HG03103 (cell line): ENCODE data around the gene TUBB.
"Not testable (repeated sequence)": the region's sequence is repeated elsewhere in the genome, so short reads cannot be mapped to it uniquely, and the experiment has no call there.

ENCODE experiments used
- ATAC-seq: cut with Tn5 transposase; IDR thresholded peaks from one replicate; pipeline ENCODE4 v1.9.1; 2021; ENCODE audit warnings: low read depth; ENCODE audit not compliant: unreplicated experiment

The TUBB gene

GRCh38 chr6:30717129-30717844, 2.9 kb upstream of the TUBB start, which contains the start of gene MDC1:
MDC1 (minus strand) TSS chr6:30717281; CDS start chr6:30715175, 2,106 bp downstream.
- ATAC-seq, result peak; percentile 57

DNA sequence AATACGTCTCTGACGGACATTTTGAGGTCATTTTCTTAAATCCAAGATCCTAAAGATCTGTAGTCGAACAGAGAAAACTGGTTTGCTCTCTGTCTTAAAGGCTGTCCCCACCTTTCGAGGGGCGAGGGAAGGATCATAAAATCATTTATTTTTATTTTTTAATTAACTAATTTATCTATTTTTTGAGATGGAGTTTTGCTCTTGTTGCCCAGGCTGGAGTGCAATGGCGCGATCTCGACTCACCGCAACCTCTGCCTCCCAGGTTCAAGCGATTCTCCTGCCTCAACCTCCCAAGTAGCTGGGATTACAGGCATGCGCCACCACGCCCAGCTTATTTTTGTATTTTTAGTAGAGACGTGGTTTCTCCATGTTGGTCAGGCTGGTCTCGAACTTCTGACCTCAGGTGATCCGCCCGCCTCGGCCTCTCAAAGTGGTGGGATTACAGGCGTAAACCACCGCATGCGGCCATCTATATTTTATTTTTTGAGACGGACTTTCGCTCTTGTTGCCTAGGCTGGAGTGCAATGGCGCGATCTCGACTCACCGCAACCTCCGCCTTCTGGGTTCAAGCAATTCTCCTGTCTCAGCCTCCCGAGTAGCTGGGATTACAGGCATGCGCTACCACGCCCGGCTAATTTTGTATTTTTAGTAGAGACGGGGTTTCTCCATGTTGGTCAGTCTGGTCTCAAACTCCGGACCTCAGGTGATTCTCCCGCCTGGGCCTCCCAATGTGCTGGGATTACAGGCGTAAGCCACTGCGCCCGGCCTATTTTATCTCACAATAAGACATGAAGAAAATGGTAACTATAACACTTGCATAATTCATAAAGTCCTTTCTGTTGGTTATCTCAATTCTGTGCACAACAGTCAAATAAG, 2.1 kb upstream of the TUBB start:
- ATAC-seq, result not testable (repeated sequence)

DNA sequence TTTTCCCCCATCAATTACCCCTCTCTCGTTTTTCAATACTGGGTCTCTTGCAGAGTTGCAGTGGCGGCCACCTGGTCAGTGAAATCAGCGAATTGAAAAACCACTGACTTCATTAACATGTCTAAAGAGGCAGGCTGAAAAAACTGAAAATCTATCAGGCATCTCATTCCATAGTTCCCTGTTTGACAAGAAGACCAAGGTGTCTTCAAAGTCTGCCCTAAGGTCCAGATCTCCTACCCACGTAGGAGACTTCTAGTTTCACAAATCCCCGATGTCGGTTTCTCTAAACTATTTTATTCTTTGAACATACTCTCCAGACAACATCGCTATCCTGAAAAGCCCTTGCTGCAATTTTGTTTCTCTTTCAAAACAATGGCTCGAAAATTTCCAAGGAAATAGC, 796 bp upstream of the TUBB start:
- no peak for ATAC-seq

- ATAC-seq, result no peak
Observed at GRCh38 chr6:30720738-30721197, 616 bp downstream of the TUBB start.

DNA sequence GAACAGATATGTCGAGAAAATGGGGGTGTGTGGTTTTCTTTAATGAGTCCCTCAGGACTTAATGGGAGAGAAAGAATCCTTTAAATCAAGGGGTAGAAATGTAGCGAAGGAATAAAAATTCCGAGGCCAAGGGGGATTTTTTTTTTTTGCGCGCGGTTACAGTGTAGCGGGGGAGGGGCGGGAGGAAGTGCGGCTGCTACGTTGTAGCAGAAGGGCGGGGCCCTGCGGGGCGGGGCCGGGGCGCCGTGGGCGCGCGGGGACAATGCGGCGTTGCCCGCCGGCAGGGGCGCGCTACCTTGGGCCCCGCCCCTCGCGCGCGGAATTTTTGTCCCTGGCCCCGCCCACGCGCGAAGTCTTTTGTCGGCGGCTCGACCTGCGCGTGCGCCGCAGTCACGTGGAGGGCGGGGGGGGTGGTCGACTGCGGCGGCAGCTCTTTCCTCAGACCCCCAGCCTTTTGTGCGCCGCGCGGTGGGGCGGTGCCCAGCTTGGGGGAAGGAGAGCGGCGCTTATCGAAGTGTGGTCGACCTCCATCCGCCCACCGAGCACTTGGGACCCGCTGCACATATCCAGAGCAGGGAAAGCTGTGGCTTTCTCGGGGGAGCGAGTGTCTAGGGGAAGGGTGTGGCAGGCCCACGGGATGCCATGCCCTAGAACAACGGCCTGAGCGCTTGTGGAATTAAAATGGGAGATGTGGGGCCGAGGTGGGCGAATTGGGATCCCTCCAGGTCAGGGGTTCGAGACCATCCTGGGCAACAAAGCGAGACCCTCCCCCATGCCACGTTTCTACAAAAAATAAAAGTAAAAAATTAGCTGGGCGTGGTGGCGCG, 1.3 kb downstream of the TUBB start:
- peak; percentile 27 for ATAC-seq

DNA sequence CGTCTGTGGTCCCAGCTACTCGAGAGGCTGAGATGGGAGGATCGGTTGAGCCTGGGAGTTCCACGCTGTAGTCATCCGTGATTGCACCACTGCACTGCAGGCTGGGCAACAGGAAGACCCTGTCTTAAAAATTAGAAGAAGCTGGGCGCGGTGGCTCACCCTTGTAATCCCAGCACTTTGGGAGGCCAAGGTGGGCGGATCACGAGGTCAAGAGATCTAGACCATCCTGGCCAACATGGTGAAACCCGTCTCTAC, 1.8 kb downstream of the TUBB start:
- not testable (repeated sequence) for ATAC-seq

DNA sequence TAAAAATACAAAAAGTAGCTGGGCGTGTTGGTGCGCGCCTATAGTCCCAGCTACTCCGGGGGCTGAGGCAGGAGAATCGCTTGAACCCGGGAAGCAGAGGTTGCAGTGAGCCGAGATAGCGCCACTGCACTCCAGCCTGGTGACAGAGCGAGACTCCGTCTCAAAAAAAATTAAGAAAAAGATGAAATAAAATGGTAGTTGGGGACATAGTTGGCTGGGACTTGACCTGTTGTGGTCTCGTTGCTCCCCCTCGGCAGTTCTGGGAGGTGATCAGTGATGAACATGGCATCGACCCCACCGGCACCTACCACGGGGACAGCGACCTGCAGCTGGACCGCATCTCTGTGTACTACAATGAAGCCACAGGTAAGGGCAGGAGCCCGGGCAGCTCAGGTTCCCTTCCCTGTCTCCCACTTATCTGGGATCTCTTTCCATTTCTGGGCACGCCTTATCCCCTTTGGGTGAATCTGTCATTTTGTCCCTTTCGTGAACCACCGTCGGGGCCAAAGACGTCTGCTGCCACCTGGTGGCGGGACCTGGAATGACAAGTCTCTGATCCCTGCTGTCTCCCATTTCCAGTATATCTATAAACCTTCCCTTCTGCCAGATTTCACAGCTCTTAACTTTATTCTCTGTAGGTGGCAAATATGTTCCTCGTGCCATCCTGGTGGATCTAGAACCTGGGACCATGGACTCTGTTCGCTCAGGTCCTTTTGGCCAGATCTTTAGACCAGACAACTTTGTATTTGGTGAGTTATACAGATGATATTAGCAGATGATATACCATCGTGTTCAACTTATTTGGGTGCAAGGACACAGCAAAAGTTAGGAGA, 2.3 kb downstream of the TUBB start:
- ATAC-seq, result no peak

GRCh38 chr6:30723159-30723842, 3.1 kb downstream of the TUBB start:
- ATAC-seq, result not testable (repeated sequence)

DNA sequence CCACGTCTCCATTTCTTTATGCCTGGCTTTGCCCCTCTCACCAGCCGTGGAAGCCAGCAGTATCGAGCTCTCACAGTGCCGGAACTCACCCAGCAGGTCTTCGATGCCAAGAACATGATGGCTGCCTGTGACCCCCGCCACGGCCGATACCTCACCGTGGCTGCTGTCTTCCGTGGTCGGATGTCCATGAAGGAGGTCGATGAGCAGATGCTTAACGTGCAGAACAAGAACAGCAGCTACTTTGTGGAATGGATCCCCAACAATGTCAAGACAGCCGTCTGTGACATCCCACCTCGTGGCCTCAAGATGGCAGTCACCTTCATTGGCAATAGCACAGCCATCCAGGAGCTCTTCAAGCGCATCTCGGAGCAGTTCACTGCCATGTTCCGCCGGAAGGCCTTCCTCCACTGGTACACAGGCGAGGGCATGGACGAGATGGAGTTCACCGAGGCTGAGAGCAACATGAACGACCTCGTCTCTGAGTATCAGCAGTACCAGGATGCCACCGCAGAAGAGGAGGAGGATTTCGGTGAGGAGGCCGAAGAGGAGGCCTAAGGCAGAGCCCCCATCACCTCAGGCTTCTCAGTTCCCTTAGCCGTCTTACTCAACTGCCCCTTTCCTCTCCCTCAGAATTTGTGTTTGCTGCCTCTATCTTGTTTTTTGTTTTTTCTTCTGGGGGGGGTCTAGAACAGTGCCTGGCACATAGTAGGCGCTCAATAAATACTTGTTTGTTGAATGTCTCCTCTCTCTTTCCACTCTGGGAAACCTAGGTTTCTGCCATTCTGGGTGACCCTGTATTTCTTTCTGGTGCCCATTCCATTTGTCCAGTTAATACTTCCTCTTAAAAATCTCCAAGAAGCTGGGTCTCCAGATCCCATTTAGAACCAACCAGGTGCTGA, 3.9 kb downstream of the TUBB start:
- ATAC-seq, result not testable (repeated sequence)

- no peak for ATAC-seq
Observed at GRCh38 chr6:30724906-30725667, 4.9 kb downstream of the TUBB start.

- ATAC-seq, result no peak
Observed at GRCh38 chr6:30725713-30726505, 5.8 kb downstream of the TUBB start.

GRCh38 chr6:30726506-30727413, 6.6 kb downstream of the TUBB start:
- ATAC-seq, result no peak

DNA sequence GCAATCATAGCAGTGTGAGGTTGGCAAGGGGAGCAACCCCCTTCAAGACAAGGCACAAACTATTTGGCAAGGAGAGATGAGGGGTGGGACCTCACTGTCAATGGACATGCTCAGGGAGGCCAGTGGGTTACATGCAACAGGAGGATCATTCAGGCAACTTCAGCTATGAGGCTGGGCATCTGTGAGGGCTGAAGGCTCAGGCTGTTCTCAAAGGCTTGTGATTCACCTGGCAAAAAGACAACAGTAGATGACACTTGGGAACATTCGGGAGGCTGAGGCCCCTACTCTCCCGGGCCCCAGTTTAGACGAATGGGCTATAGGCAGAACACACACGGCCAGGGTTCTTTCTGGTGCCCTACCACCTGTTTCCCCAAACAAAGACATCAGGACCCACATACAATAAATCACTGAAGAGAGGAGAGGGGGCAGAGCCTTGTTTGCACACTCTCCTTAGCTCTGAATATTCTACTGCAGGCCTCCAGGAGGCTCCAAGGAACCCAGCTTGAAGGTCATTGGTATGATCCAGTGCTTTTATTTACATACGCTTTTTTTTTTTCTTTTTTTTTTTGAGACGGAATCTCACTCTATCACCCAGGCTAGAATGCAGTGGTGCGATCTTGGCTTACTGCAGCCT, 7.9 kb downstream of the TUBB start:
- no peak for ATAC-seq

GRCh38 chr6:30730601-30731435, 10.7 kb downstream of the TUBB start:
- ATAC-seq, result peak; percentile 51
